ENCODE measurements around the gene PUM2.

Gene PUM2

DNA sequence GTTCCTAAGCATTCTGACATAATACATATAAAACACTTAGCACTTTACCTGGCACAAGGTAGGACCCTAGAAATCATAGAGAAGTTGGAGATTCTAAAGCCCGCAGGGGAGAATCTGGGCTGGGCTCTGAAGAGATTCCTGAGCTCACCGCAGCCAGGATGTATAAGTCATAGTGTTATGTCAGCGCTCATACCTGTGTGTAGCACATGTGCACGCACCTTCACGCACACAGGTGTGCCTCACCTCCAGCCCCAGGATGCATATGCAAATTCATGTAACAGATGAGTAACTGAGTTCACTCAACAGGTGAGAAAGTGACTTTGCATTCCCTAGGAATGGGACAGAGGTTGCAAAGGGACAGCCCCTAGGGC is 117.8 kb downstream of the PUM2 start:
- no peak for DNase-seq (ENCODE audit: low read depth)
- TF ChIP-seq, protein P1, sequence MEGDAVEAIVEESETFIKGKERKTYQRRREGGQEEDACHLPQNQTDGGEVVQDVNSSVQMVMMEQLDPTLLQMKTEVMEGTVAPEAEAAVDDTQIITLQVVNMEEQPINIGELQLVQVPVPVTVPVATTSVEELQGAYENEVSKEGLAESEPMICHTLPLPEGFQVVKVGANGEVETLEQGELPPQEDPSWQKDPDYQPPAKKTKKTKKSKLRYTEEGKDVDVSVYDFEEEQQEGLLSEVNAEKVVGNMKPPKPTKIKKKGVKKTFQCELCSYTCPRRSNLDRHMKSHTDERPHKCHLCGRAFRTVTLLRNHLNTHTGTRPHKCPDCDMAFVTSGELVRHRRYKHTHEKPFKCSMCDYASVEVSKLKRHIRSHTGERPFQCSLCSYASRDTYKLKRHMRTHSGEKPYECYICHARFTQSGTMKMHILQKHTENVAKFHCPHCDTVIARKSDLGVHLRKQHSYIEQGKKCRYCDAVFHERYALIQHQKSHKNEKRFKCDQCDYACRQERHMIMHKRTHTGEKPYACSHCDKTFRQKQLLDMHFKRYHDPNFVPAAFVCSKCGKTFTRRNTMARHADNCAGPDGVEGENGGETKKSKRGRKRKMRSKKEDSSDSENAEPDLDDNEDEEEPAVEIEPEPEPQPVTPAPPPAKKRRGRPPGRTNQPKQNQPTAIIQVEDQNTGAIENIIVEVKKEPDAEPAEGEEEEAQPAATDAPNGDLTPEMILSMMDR (conservative IDR thresholded peaks at IDR 0.05; ENCODE audit: low read depth, low read length) = no peak
- H3K4me3 ChIP-seq (ENCODE audit: low read depth, low read length) = no peak overlapping the region

DNA sequence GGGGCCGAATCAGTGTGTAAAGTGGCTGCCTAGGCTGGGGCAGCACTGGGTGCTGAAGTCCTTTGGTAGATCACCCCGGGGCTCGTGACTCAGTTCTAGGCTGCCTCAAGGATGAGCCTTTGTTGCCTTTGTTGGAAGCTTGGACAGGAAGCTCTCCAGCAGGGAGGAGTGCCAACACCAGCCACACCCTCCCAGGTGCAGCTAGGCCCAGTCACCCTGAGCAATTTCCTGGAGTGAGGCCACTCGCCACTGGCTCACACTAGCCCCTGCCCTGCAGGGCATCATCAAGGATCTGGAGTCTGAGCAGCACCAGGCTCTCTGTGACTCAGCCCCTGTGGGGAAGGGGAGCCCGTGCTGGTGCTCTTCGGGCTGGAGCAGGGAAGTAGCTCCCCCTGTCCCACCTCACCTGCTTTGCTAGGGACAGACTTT is 119.0 kb downstream of the PUM2 start:
- H3K4me3 ChIP-seq (ENCODE audit: low read depth, low read length) = no peak overlapping the region
- TF ChIP-seq, protein P1 (conservative IDR thresholded peaks at IDR 0.05; ENCODE audit: low read depth, low read length) = no peak
- DNase-seq (ENCODE audit: low read depth) = no peak

DNA sequence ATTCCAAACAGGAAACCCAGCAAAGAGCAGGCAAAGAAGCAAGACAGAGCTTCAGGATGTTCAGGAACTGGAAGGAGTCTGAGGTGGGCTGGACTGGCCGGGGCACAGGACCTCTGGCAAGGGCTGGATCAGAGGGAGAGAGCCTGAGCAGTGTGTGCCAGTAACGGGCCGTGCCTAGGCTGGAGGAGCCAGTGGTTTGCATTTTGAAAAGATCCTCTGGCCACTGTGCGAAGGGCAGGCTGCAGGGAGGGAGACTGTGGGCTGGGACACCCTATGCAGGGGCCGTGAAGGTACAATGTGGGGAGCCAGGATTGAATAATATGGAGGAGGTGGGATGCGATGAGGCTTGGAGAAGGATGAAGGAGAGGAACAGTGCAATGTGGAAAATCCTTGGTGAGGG is 119.5 kb downstream of the PUM2 start:
- H3K4me3 ChIP-seq (ENCODE audit: low read depth, low read length) = no peak overlapping the region
- no peak for DNase-seq (ENCODE audit: low read depth)
- TF ChIP-seq, protein P1 (conservative IDR thresholded peaks at IDR 0.05; ENCODE audit: low read depth, low read length) = no peak

DNA sequence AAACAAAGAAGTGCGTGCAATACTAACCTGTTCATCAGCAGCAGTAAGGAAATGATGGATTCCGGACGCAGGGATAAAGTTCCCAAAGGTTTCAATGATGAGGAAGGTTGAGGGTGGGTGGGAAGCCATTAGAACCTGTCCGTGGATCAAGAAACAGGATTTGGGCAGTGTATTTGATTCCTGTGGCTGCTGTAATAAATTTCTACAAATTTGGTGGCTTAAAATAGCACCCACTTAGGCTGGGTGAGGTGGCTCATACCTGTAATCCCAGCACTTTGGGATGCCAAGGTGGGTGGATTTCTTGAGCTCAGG is 120.6 kb downstream of the PUM2 start:
- DNase-seq (ENCODE audit: low read depth) = no peak
- H3K4me3 ChIP-seq (ENCODE audit: low read depth, low read length) = no peak overlapping the region
- TF ChIP-seq, protein P1 (conservative IDR thresholded peaks at IDR 0.05; ENCODE audit: low read depth, low read length) = no peak

DNA sequence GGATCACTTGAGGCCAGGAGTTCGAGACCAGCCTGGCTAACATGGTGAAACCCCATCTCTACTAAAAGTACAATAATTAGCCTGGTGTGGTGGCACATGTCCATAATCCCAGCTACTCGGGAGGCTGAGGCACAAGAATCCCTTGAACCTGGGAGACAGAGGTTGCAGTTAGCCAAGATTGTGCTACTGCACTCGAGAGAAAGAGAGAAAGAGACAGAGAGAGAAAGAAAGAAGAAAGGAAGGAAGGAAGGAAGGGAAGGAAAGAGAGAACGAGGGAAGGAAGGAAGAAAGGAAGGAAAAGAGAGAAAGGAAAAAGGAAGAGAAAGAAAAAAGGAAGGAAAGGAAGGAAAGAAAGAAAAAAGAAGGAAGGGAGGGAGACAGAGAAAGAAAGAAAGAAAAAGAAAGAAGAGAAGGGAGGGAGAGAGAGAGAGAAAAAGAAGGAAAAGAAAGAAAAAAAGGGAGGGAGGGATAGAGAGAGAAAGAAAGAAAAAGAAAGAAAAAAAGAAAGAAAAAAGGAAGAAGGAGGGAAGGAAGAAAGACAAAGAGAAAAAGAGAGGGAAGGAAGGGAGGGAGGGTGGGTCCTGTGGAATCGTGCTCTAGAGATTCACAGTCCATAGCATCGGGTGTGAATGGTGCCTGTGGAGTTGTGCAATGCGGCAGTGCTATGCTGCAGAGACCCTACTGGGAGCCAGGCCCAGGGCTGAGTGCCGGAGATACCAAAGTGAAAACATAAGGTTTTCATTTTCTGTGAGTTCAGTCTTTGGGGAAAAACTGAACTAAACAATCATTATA is 121.1 kb downstream of the PUM2 start:
- DNase-seq (ENCODE audit: low read depth) = peak; percentile 53
- H3K4me3 ChIP-seq (ENCODE audit: low read depth, low read length) = no peak overlapping the region
- TF ChIP-seq, protein P1 (conservative IDR thresholded peaks at IDR 0.05; ENCODE audit: low read depth, low read length) = no peak

DNA sequence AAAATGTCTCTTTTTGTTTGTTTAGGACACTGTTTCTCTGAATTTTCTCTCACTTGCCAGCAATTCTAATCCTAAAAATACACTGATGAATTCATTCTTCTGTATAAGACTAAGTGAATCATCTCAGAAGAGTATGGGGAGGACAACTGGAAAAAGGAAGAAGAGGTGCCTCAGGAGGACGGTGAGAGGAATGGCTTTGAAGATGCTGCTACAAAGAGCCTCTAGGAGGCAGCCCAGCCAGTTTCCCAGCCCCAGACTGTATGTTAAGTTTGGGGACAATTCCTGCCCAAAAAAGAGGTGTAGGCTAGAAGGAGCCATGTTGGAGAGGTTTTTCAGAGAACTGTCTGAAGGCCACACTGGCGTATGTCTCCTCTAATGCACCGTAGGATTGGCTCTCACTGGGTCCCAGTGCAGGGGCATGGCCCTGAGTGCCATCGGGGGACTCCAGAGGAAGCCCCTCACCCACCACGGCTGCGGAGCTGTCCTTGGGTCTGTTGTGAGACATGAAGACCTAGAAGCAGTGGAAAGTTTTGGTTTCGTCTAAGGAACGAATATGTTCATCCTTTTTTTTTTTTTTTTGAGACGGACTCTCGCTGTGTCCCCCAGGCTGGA is 122.6 kb downstream of the PUM2 start:
- H3K4me3 ChIP-seq (ENCODE audit: low read depth, low read length) = no peak overlapping the region
- TF ChIP-seq, protein P1 (conservative IDR thresholded peaks at IDR 0.05; ENCODE audit: low read depth, low read length) = peak; percentile 9
- DNase-seq (ENCODE audit: low read depth) = no peak

DNA sequence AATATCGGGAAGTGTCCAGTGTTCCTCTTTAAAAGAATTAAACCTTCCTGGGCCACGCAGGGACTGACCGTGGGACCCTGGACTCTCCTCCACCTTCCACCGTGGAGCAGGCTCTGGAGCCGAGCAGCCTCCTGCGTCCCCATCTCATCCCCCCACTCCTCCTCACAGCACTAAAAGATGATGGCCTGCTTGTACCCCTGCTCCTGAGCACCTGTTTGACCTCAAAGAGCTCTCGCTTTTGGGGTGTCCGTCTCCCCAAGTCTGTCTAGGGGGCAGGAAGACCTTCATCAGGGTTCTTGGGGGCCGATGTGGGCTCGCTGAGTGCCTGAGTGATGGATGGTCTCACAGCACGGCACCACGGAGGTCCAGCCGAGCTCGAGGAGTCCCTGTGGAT is 124.5 kb downstream of the PUM2 start:
- DNase-seq (ENCODE audit: low read depth) = no peak
- no peak overlapping the region for H3K4me3 ChIP-seq (ENCODE audit: low read depth, low read length)
- TF ChIP-seq, protein P1 (conservative IDR thresholded peaks at IDR 0.05; ENCODE audit: low read depth, low read length) = no peak

Data from choroid plexus epithelial cell (primary cell).